ENCODE measurements around the gene MSL3. TPM values are rescaled to one million over a fixed set of nuclear protein-coding genes. Genes with fewer than 3 reads are reported as not detected.

MSL3 gene
- polyA plus RNA-seq, 1 donor = 21.5 TPM

Other genes starting within 250 kb of the MSL3 start
- gene ARHGAP6, start 92.3 kb upstream of the MSL3 start, polyA plus RNA-seq (ENCODE audit: insufficient read length) = 12.8 TPM